ENCODE results near the gene TLR8.
A peak's percentile ranks its signal among the peaks of the same experiment; 100 is the strongest.
"Not testable (repeated sequence)": the region's sequence is repeated elsewhere in the genome, so short reads cannot be mapped to it uniquely, and the experiment has no call there.

TLR8 gene

GRCh38 chrX:12899506-12899905 lies 6.9 kb upstream of the TLR8 start:
- DNase-seq, result no peak

GRCh38 chrX:12901486-12901885 lies 4.9 kb upstream of the TLR8 start:
- DNase-seq, result no peak

GRCh38 chrX:12903646-12904045 lies 2.8 kb upstream of the TLR8 start:
- DNase-seq, result no peak

- no peak for DNase-seq
Measured at GRCh38 chrX:12910423-12911121, 4.2 kb downstream of the TLR8 start.

GRCh38 chrX:12911122-12911470 lies 4.7 kb downstream of the TLR8 start:
- no peak for DNase-seq

GRCh38 chrX:12912791-12913482 lies 6.5 kb downstream of the TLR8 start:
- no peak for DNase-seq

GRCh38 chrX:12917753-12918152 lies 11.3 kb downstream of the TLR8 start:
- DNase-seq, result no peak

GRCh38 chrX:12919051-12919450 lies 12.6 kb downstream of the TLR8 start:
- no peak for DNase-seq

- no peak for DNase-seq
Measured at GRCh38 chrX:12919620-12920019, 13.2 kb downstream of the TLR8 start.

- DNase-seq, result no peak
Measured at GRCh38 chrX:12920990-12921389, 14.6 kb downstream of the TLR8 start.

GRCh38 chrX:12921886-12922598 lies 15.6 kb downstream of the TLR8 start:
- no peak for DNase-seq

GRCh38 chrX:12922599-12922919 lies 16.1 kb downstream of the TLR8 start:
- no peak for DNase-seq

GRCh38 chrX:12929701-12930100 lies 23.3 kb downstream of the TLR8 start:
- DNase-seq, result no peak

- no peak for DNase-seq
Measured at GRCh38 chrX:12930150-12930549, 23.7 kb downstream of the TLR8 start.

- DNase-seq, result no peak
Measured at GRCh38 chrX:12932244-12932643, 25.8 kb downstream of the TLR8 start.

GRCh38 chrX:12934850-12935249 lies 28.4 kb downstream of the TLR8 start:
- no peak for DNase-seq

GRCh38 chrX:12936947-12937346 lies 30.5 kb downstream of the TLR8 start:
- no peak for DNase-seq

- not testable (repeated sequence) for DNase-seq
Measured at GRCh38 chrX:12940471-12940870, 34.1 kb downstream of the TLR8 start.

GRCh38 chrX:12943592-12943991 lies 37.2 kb downstream of the TLR8 start:
- DNase-seq, result not testable (repeated sequence)

GRCh38 chrX:12944452-12944851 lies 38.0 kb downstream of the TLR8 start:
- DNase-seq, result not testable (repeated sequence)

GRCh38 chrX:12945494-12945893 lies 39.1 kb downstream of the TLR8 start:
- DNase-seq, result no peak

GRCh38 chrX:12946406-12946805 lies 40.0 kb downstream of the TLR8 start:
- no peak for DNase-seq

GRCh38 chrX:12946838-12947544 lies 40.6 kb downstream of the TLR8 start:
- peak; percentile 42 for DNase-seq

Measured in NCI-H524 treated with DMSO at 0.1 percent for 48 hours (cell line).